ENCODE data around the gene PLA2G7. TPM values are rescaled to one million over a fixed set of nuclear protein-coding genes. Genes with fewer than 3 reads are reported as not detected.
A peak's percentile ranks its signal among the peaks of the same experiment; 100 is the strongest.

The PLA2G7 gene
- total RNA-seq, 1 donor from 2014 or later = 1.7 TPM

GRCh38 chr6:46690141-46690755 lies 44.9 kb downstream of the PLA2G7 start:
- DNase-seq (ENCODE audit: low spot score) (no peak), ATAC-seq (peak; percentile 25)

- DNase-seq (ENCODE audit: low spot score) (no peak), ATAC-seq (peak; percentile 31)
Measured at GRCh38 chr6:46689657-46690056, 45.5 kb downstream of the PLA2G7 start.

GRCh38 chr6:46688966-46689335 lies 46.2 kb downstream of the PLA2G7 start:
- ATAC-seq (no peak), DNase-seq (ENCODE audit: low spot score) (no peak)

- DNase-seq (ENCODE audit: low spot score) (no peak), ATAC-seq (no peak)
Measured at GRCh38 chr6:46688117-46688965, 46.8 kb downstream of the PLA2G7 start.

GRCh38 chr6:46687619-46688097 lies 47.5 kb downstream of the PLA2G7 start, which contains the start of gene TDRD6:
TSS of gene TDRD6 (plus strand) at chr6:46687885. CDS start at chr6:46688129, 244 bp downstream.
- DNase-seq (ENCODE audit: low spot score) (no peak), ATAC-seq (no peak)

- ATAC-seq (no peak), DNase-seq (ENCODE audit: low spot score) (no peak)
Measured at GRCh38 chr6:46684771-46685170, 50.4 kb downstream of the PLA2G7 start.

GRCh38 chr6:46677314-46677654 lies 57.9 kb downstream of the PLA2G7 start:
- ATAC-seq (peak; percentile 27), DNase-seq (ENCODE audit: low spot score) (no peak)

- ATAC-seq (no peak), DNase-seq (ENCODE audit: low spot score) (no peak)
Measured at GRCh38 chr6:46676604-46677313, 58.4 kb downstream of the PLA2G7 start.

GRCh38 chr6:46674410-46674809 lies 60.8 kb downstream of the PLA2G7 start:
- no peak for ATAC-seq
- no peak for DNase-seq (ENCODE audit: low spot score)

GRCh38 chr6:46667377-46667776 lies 67.8 kb downstream of the PLA2G7 start:
- ATAC-seq (no peak), DNase-seq (ENCODE audit: low spot score) (no peak)

GRCh38 chr6:46661483-46661882 lies 73.7 kb downstream of the PLA2G7 start:
- ATAC-seq (no peak), DNase-seq (ENCODE audit: low spot score) (no peak)

GRCh38 chr6:46657642-46658041 lies 77.5 kb downstream of the PLA2G7 start:
- no peak for DNase-seq (ENCODE audit: low spot score)
- peak; percentile 37 for ATAC-seq

- DNase-seq (ENCODE audit: low spot score) = no peak
- ATAC-seq = no peak
Measured at GRCh38 chr6:46655803-46656202, 79.4 kb downstream of the PLA2G7 start.

Other genes with a start within 250 kb of the PLA2G7 start
- gene RCAN2, start 243.9 kb downstream of the PLA2G7 start, total RNA-seq = 1.2 TPM
- 35.9 TPM for gene CYP39A1, start 82.6 kb downstream of the PLA2G7 start, total RNA-seq
- gene SLC25A27, start 82.4 kb downstream of the PLA2G7 start, total RNA-seq = 15.1 TPM
- 1.1 TPM for gene TDRD6, start 47.5 kb downstream of the PLA2G7 start, total RNA-seq
- not detected for gene ANKRD66, start 11.6 kb upstream of the PLA2G7 start, total RNA-seq
- gene MEP1A, start 58.0 kb upstream of the PLA2G7 start, total RNA-seq = not detected
- gene ADGRF5, start 186.6 kb upstream of the PLA2G7 start, total RNA-seq = 8.3 TPM